LNCAP (cell line): ENCODE measurements around the gene ARL4A.

Experiments
- CTCF ChIP-seq: fragments of 450-650 bp; IDR thresholded peaks from 2 replicates; pipeline ENCODE4 v1.5.1; 2017; ENCODE audit warnings: mild to moderate bottlenecking

Gene ARL4A

GRCh38 chr7:12737373-12737772 lies 49.9 kb downstream of the ARL4A start:
- no peak for TF ChIP-seq CTCF

- TF ChIP-seq CTCF: no peak
Measured at GRCh38 chr7:12737836-12738235, 50.4 kb downstream of the ARL4A start.

GRCh38 chr7:12738665-12739064 lies 51.2 kb downstream of the ARL4A start:
- no peak for TF ChIP-seq CTCF
